ENCODE results near the gene ADCY2.

The ADCY2 gene

DNA sequence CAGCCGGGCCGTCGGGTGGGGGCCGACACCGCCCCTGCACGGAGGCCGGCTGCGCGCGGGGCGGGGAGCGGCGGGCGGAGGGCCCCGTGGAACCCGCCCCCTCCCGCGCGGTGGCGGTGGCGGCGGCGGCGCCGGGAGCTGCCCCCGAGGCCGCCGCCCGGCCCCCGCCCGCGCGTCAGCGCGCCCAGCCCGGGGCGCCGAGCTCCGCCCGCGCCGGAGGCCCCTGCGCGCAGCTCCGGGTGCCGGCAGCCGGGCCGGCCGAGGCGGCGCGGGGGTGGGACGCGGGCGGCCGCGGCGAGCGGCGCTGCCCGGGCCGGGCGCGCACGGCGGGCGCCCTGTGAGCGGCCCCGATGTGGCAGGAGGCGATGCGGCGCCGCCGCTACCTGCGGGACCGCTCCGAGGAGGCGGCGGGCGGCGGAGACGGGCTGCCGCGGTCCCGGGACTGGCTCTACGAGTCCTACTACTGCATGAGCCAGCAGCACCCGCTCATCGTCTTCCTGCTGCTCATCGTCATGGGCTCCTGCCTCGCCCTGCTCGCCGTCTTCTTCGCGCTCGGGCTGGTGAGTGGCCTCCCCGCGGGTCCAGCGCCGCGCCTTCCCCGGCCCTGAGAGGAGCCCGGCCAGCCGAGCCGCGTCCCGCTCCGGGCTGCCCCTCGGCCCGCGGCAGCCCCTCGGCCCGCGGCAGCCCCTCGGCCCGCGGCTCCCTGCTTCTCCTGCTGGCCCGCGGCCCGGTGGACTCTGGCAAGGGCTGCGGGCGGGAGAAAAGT is at the start of gene ADCY2:
Gene ADCY2, plus strand, starts transcription at position 192 of the 766 bp plus-strand sequence. Its CDS starts 159 bp downstream, at position 351.
- DNase-seq, result no peak

DNA sequence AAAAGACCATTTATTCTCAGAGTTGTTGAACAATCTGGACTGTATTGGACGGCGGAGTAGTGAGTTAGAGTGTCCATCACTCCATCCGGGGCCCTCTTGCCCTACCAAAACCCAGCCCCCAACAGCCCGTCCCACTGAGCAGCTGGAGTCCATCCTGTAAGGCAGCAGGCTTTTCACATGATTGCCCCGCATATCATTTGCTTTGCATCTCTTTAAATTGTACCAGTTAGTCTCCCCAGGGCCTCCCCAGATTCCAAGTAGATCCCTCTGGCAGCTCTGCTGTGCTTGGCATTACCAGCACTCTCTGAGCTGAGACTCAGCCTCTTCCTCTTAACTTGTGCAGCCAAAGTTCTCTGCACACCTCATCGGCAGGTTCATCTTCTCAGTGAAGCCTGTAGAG is 48.6 kb upstream of the ADCY2 start:
- no peak for DNase-seq

- no peak for DNase-seq
These were observed 47.6 kb upstream of the ADCY2 start for GRCh38 chr5:7348168-7348854.

GRCh38 chr5:7361593-7361992 is 34.3 kb upstream of the ADCY2 start:
- no peak for DNase-seq

GRCh38 chr5:7363067-7363677 is 32.8 kb upstream of the ADCY2 start:
- no peak for DNase-seq

- DNase-seq, result no peak
These were observed 31.6 kb upstream of the ADCY2 start for GRCh38 chr5:7364226-7364875.

DNA sequence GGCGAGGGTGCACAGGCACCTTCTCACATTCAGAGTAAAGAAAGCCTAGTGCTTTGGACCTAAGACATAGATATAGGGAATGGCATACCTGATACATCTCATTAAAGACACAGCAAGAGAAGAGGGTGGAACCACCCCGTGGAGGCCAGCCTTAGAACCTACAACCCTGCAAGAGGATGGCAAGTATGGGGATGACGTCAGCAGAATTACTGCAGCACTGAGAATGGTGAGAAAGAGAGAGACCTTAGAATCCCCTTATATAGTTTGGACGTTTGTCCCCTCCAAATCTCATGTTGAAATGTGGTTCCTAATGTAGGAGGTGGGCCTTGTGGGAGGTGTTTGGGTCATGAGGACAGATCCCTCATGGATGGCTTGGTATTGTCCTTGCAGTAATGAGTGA is 28.2 kb upstream of the ADCY2 start:
- no peak for DNase-seq

GRCh38 chr5:7372399-7372798 is 23.5 kb upstream of the ADCY2 start:
- DNase-seq, result no peak

GRCh38 chr5:7374186-7374585 is 21.8 kb upstream of the ADCY2 start:
- no peak for DNase-seq

- no peak for DNase-seq
These were observed 20.5 kb upstream of the ADCY2 start for GRCh38 chr5:7375457-7375856.

DNA sequence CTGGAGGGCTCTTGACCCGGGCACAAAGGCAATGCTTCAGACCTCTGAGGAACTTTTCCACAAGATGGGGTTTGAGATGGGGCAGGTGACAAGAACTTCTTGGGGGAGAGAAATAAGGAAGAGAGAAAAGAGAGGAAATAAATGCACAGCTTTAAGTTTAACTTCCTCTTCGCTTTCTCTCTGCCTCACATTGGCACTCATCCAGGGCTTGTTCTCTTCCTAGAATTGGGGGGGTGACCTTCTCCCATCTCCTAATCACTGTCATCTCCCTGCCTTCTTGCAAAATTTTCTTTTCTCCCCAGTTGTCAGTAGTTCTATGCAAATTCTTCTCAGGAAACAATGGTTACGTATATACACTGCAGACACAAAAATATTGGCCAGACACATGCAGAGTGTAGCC is 19.1 kb upstream of the ADCY2 start:
- no peak for DNase-seq

- DNase-seq, result no peak
These were observed 18.2 kb upstream of the ADCY2 start for GRCh38 chr5:7377761-7378160.

DNA sequence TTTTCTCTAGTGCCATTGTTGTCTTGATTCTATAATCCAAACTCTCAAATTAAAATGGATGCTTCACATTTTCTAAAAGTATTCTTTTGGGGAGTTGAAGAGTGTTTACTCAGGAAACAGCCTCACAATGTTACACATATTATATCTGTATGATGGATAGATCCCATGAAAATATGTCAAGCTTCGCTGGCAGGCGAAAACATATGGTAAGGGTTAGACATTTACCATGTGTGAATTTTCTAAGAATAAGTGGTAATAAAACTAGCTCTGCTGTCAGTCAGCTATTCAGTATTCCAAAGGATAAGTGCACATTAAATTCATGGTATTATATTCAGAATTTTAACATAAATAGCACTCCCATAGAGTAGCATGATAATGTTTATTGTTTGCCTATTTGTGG is 13.3 kb upstream of the ADCY2 start:
- no peak for DNase-seq

- no peak for DNase-seq
These were observed 10.3 kb upstream of the ADCY2 start for GRCh38 chr5:7385681-7386080.

- no peak for DNase-seq
These were observed 7.4 kb upstream of the ADCY2 start for GRCh38 chr5:7388553-7388952.

- DNase-seq, result no peak
These were observed 4.7 kb upstream of the ADCY2 start for GRCh38 chr5:7391215-7391614.

DNA sequence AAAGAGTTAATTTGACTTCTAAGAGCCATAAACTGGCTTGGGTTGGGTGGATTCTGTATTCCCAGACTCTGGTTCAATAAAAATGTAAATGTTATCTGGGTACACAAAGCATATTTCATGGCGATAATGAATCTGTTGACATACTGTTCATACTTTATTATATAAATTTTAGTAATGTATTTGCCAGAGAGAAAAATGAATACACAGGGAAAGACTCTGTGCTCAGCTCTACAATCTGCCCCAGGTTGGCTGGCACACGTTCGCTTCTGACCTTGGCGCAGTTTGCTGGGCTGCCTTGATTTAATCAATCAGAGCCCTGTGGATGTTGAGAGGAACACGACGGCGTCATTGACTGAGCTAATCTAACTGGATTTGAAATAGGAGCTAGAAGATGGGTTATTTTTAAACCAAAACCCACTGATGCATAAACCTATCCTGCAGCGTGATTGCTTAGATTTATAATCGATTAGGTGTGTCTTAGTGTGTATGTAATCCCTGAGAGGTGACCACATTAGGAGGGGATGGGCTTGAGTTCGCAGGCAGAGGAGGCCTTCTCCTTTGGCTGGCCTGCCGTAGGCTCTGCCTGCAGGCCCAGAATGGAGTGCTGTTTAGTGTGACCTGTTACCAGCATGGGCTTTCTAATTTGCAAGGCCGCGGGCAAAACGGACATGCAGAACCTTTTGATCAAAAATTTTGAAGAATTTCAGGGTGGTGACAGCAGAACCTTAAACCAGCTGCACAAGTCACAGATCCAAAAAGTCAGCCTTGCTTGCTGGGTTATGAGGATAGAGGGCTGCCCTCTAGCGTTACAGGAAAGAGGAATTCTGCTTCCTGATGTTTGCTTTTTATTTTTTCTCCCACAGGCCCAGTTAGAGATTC is 3.9 kb upstream of the ADCY2 start:
- DNase-seq, result peak in 1 of 2 experiments; percentile 32

- no peak for DNase-seq
These were observed 3.3 kb upstream of the ADCY2 start for GRCh38 chr5:7392693-7393024.

GRCh38 chr5:7393921-7394799 is 1.8 kb upstream of the ADCY2 start:
- no peak for DNase-seq

DNA sequence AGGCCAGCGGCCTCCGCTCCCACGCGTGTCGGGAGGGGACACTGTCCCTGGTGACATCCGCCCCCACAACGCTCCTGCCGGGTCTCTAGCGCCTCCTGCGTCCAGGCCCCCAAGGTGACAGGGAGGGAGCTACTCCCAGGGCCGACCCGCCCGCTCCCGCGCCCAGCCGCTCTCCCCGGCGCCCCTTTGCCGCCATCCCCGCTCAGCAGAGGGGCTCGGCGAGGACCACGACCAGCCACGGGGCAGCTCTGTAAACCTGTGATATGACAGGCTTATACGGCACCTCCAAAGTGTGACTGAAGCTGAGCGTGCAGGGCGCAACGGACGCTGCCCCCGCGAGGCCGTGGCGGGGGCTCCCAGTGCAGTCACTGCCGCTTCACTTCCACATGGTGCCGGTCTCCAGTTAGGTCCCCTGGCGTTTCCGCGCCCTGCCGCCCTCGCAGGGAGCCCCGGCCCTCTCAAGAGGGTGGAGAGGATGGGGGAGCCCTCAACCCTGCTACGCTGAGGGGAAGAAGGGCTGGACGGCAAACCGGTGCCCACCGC is 978 bp upstream of the ADCY2 start:
- no peak for DNase-seq

- no peak for DNase-seq
These were observed 449 bp upstream of the ADCY2 start for GRCh38 chr5:7395432-7395946.
